ENCODE measurements around the gene C2orf76. TPM values are rescaled to one million over a fixed set of nuclear protein-coding genes. Genes with fewer than 3 reads are reported as not detected.

The C2orf76 gene
- total RNA-seq, 2 experiments from 2014 or later, result 15.4 to 17.7 TPM

- ChIA-PET CTCF (ENCODE audit: unreplicated experiment) (no interaction called here), POLR2A (no interaction called here)
- intact Hi-C loops (cut with micrococcal nuclease; ENCODE audit: unreplicated experiment), result no loop called here
- no peak overlapping the region for H3K4me2 ChIP-seq (ENCODE audit: low read length)
- DNase-seq (ENCODE audit: low spot score), result no peak
- H4K20me1 ChIP-seq (ENCODE audit: insufficient read depth, low read length), result no peaks in the 10 kb centered on the region
- no peaks in the 10 kb centered on the region for H3K79me2 ChIP-seq (ENCODE audit: insufficient read depth, low read depth, low read length)
- H2AFZ ChIP-seq (ENCODE audit: low read length), result no peak overlapping the region
- peaks cover 16% of the 10 kb centered on the region for H3K4me1 ChIP-seq (ENCODE audit: insufficient read depth, low read length, poor library complexity, severe bottlenecking)
- no TSS peak for BruUV-seq (replicated peaks)
- no peaks in the 10 kb centered on the region for H3K9me3 ChIP-seq (ENCODE audit: low read length)
- no peak for TF ChIP-seq CTCF (conservative IDR thresholded peaks at IDR 0.05; ENCODE audit: low read length)
- TF ChIP-seq EZH2phosphoT487 (IDR thresholded peaks at IDR 0.05; ENCODE audit: borderline replicate concordance, low read depth, low read length), result no peak
- no peaks in the 10 kb centered on the region for H3K36me3 ChIP-seq (ENCODE audit: insufficient read depth, low read length)
- H3K4me3 ChIP-seq (ENCODE audit: low read depth, low read length, poor library complexity, severe bottlenecking), result no peak overlapping the region
- H3K9me2 ChIP-seq (ENCODE audit: insufficient read depth, low read length), result no peaks in the 10 kb centered on the region
- no peak overlapping the region for H3K27ac ChIP-seq (ENCODE audit: low read depth, low read length, poor library complexity, severe bottlenecking)
Observed at GRCh38 chr2:119332953-119333352, 33.7 kb downstream of the C2orf76 start.

GRCh38 chr2:119327431-119327830 lies 39.2 kb downstream of the C2orf76 start:
- Histone ChIP-seq H4K20me1 (ENCODE audit: insufficient read depth, low read length) (no peaks in the 10 kb centered on the region), H3K36me3 (ENCODE audit: insufficient read depth, low read length) (no peaks in the 10 kb centered on the region), H2AFZ (ENCODE audit: low read length) (no peak overlapping the region), H3K79me2 (ENCODE audit: insufficient read depth, low read depth, low read length) (no peaks in the 10 kb centered on the region), H3K9me3 (ENCODE audit: low read length) (no peaks in the 10 kb centered on the region), H3K9me2 (ENCODE audit: insufficient read depth, low read length) (no peaks in the 10 kb centered on the region), H3K4me3 (ENCODE audit: low read depth, low read length, poor library complexity, severe bottlenecking) (no peak overlapping the region), H3K4me1 (ENCODE audit: insufficient read depth, low read length, poor library complexity, severe bottlenecking) (no peaks in the 10 kb centered on the region), H3K27ac (ENCODE audit: low read depth, low read length, poor library complexity, severe bottlenecking) (no peak overlapping the region), H3K4me2 (ENCODE audit: low read length) (no peak overlapping the region)
- TF ChIP-seq CTCF (conservative IDR thresholded peaks at IDR 0.05; ENCODE audit: low read length) (no peak), EZH2phosphoT487 (IDR thresholded peaks at IDR 0.05; ENCODE audit: borderline replicate concordance, low read depth, low read length) (no peak)
- DNase-seq (ENCODE audit: low spot score), result no peak
- CTCF ChIA-PET (ENCODE audit: unreplicated experiment), result no interaction called here
- BruUV-seq (replicated peaks), result no TSS peak
- intact Hi-C loops (cut with micrococcal nuclease; ENCODE audit: unreplicated experiment), result no loop called here
- POLR2A ChIA-PET, result interaction anchor here (0.7 to 1.1 kb wide), 5 partner anchors 9 to 72 kb away, joined by 3 to 5 read pairs (median 3); no protein-coding TSS in a partner anchor

GRCh38 chr2:119326938-119327337 lies 39.7 kb downstream of the C2orf76 start:
- Histone ChIP-seq H3K79me2 (ENCODE audit: insufficient read depth, low read depth, low read length) (no peaks in the 10 kb centered on the region), H3K27ac (ENCODE audit: low read depth, low read length, poor library complexity, severe bottlenecking) (no peak overlapping the region), H3K9me2 (ENCODE audit: insufficient read depth, low read length) (no peaks in the 10 kb centered on the region), H4K20me1 (ENCODE audit: insufficient read depth, low read length) (no peaks in the 10 kb centered on the region), H3K36me3 (ENCODE audit: insufficient read depth, low read length) (no peaks in the 10 kb centered on the region), H3K4me3 (ENCODE audit: low read depth, low read length, poor library complexity, severe bottlenecking) (no peak overlapping the region), H3K9me3 (ENCODE audit: low read length) (no peaks in the 10 kb centered on the region), H2AFZ (ENCODE audit: low read length) (no peak overlapping the region), H3K4me2 (ENCODE audit: low read length) (no peak overlapping the region), H3K4me1 (ENCODE audit: insufficient read depth, low read length, poor library complexity, severe bottlenecking) (no peaks in the 10 kb centered on the region)
- TF ChIP-seq CTCF (conservative IDR thresholded peaks at IDR 0.05; ENCODE audit: low read length) (no peak), EZH2phosphoT487 (IDR thresholded peaks at IDR 0.05; ENCODE audit: borderline replicate concordance, low read depth, low read length) (no peak)
- POLR2A ChIA-PET, result interaction anchor here (1.0 to 1.1 kb wide), 2 partner anchors 22 to 72 kb away, joined by 3 to 5 read pairs; no protein-coding TSS in a partner anchor
- BruUV-seq (replicated peaks), result no TSS peak
- intact Hi-C loops (cut with micrococcal nuclease; ENCODE audit: unreplicated experiment), result no loop called here
- CTCF ChIA-PET (ENCODE audit: unreplicated experiment), result no interaction called here
- DNase-seq (ENCODE audit: low spot score), result peak; percentile 18
